ENCODE results near the gene PTPRJ.

DNA sequence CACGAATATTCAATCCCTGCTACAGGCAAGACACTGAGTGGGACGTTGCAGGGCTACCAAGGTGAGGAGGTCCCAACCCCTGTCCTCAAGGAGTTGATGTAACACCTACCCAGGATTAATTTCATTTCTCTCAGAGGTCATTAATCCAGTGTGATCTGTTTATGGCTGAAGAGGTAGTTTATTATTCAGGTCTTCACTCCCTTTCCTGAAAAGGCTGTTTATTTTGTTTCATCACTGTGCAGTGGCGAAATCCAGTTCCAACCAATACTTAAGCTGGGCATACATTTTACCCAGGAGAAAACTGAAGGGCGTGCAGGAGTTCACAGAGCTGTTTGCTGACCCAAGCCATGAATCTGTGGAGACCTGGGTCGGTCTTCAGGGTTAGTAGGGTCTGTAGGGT, 2.7 kb upstream of the PTPRJ start:
- TF ChIP-seq CTCF (IDR thresholded peaks at IDR 0.05) (no peak), EZH2 (IDR thresholded peaks at IDR 0.05; ENCODE audit: borderline replicate concordance, insufficient read depth, low read depth, low read length, poor library complexity, severe bottlenecking) (no peak)
